Fibroblast of villous mesenchyme (primary cell): ENCODE data around the gene ZNF544. TPM values are rescaled to one million over a fixed set of nuclear protein-coding genes. Genes with fewer than 3 reads are reported as not detected.

Source experiments
- DNase-seq: peaks from one replicate; pipeline ENCODE4 v3.0.0-alpha.2; 2010; ENCODE audit warnings: low read depth
- H3K4me3 ChIP-seq: 2 replicates; pipeline ENCODE4 v1.5.1; 2011; ENCODE audit warnings: low read depth, mild to moderate bottlenecking, low read length
- CTCF ChIP-seq: IDR thresholded peaks from 2 replicates; pipeline ENCODE4 v1.5.1; 2012; ENCODE audit warnings: low read depth, mild to moderate bottlenecking, low read length; ENCODE audit not compliant: insufficient read depth
- total RNA-seq: library from RNA; depleted of rRNA; stranded (reverse); fragments of >200 nt; gene quantifications from 2 replicates; pipeline ENCODE4 v1.2.3, GENCODE V29; 2012

Gene ZNF544
- total RNA-seq, 1 donor: 47.5 TPM

- TF ChIP-seq CTCF: no peak
- peak overlapping the region; percentile 94 for H3K4me3 ChIP-seq
- peak; percentile 70 for DNase-seq
Observed at GRCh38 chr19:58279042-58279924, 50.6 kb downstream of the ZNF544 start.

- peak overlapping the region; percentile 94 for H3K4me3 ChIP-seq
- TF ChIP-seq CTCF: no peak
Observed at GRCh38 chr19:58279925-58280316, 51.2 kb downstream of the ZNF544 start.

GRCh38 chr19:58284199-58284598, 55.5 kb downstream of the ZNF544 start:
- no peak for DNase-seq
- H3K4me3 ChIP-seq: no peak overlapping the region
- TF ChIP-seq CTCF: no peak

More at GRCh38 chr19:58279925-58280316, 51.2 kb downstream of the ZNF544 start:
- DNase-seq: no peak

GRCh38 chr19:58291943-58292342, 63.2 kb downstream of the ZNF544 start:
- no peak for TF ChIP-seq CTCF
- no peak overlapping the region for H3K4me3 ChIP-seq
- DNase-seq: no peak

GRCh38 chr19:58294743-58295374, 66.1 kb downstream of the ZNF544 start:
- H3K4me3 ChIP-seq: no peak overlapping the region
- TF ChIP-seq CTCF: no peak
- DNase-seq: no peak

GRCh38 chr19:58296104-58296503, 67.4 kb downstream of the ZNF544 start:
- DNase-seq: peak; percentile 16
- no peak for TF ChIP-seq CTCF
- no peak overlapping the region for H3K4me3 ChIP-seq
